Measurements from ENCODE around the gene RGR.

- no peak for TF ChIP-seq POLR2A (IDR thresholded peaks at IDR 0.05)
- no peak for TF ChIP-seq CTCF (IDR thresholded peaks at IDR 0.05)
Measured at GRCh38 chr10:84288151-84288550, 43.3 kb downstream of the RGR start.

Measured in gastroesophageal sphincter (tissue), 3 donors.